Kidney (tissue), 14 donors: ENCODE results near the gene HNRNPD. TPM values are rescaled to one million over a fixed set of nuclear protein-coding genes. Genes with fewer than 3 reads are reported as not detected.

Source experiments
- DNase-seq, 5 donors: peaks; one replicate each; pipeline ENCODE4 v3.0.0-alpha.2; 2013 to 2020
- FAIRE-seq: peaks from 2 replicates; lab custom pipeline; 2012; peaks lifted over from hg19 to GRCh38; lab: Jason Lieb, UNC
- H3K27ac ChIP-seq, 2 donors: one replicate each; pipeline ENCODE4 v1.7.0; 2013; ENCODE audit warnings: low read depth in 2 of 2, low read length in 2 of 2, inconsistent platforms in 1 of 2
- H3K27me3 ChIP-seq: one replicate; pipeline ENCODE4 v1.7.1; 2013; ENCODE audit warnings: low read length, inconsistent platforms; ENCODE audit not compliant: control insufficient read depth, insufficient read depth
- H3K36me3 ChIP-seq, 3 donors: one replicate each; pipeline versions ENCODE4 v1.7.0 to v1.7.1; 2013; ENCODE audit warnings: low read length in 3 of 3, control low read depth in 1 of 3, inconsistent platforms in 1 of 3; ENCODE audit not compliant: insufficient read depth in 3 of 3, control insufficient read depth in 2 of 3
- H3K4me1 ChIP-seq, 3 donors: one replicate each; pipeline versions ENCODE4 v1.7.0 to v1.7.1; 2013; ENCODE audit warnings: low read length in 3 of 3, inconsistent platforms in 1 of 3, low read depth in 1 of 3; ENCODE audit not compliant: control insufficient read depth in 2 of 3, insufficient read depth in 2 of 3
- H3K4me3 ChIP-seq, 3 donors: one replicate each; pipeline versions ENCODE4 v1.7.0 to v1.8.1; 2013; ENCODE audit warnings: low read length in 3 of 3, control low read depth in 1 of 3, inconsistent platforms in 1 of 3
- H3K9ac ChIP-seq, 3 donors: one replicate each; pipeline versions ENCODE4 v1.7.0 to v1.7.1; 2013; ENCODE audit warnings: low read length in 3 of 3, control low read depth in 1 of 3, inconsistent platforms in 1 of 3
- H3K9me3 ChIP-seq, 3 donors: one replicate each; pipeline versions ENCODE4 v1.7.0 to v1.7.1; 2013; ENCODE audit warnings: low read length in 3 of 3, control low read depth in 1 of 3, inconsistent platforms in 1 of 3; ENCODE audit not compliant: control insufficient read depth in 2 of 3, insufficient read depth in 1 of 3
- intact Hi-C: fragments of 100-400 bp; cut with DNase I; formaldehyde crosslinking; loops from one replicate; pipeline ENCODE4 v1.11.1; 2022
- polyA plus RNA-seq: library from polyadenylated mRNA; stranded (reverse); fragments of 350-450 nt; fragmentation: Illumina TruSeq; extraction: RNeasy Lipid Tissue Mini Kit (QIAGEN cat#74804); gene quantifications from one replicate; pipeline ENCODE4 v1.2.3, GENCODE V29; 2014; ENCODE audit warnings: low read depth, low replicate concordance; ENCODE audit not compliant: insufficient read depth
- total RNA-seq: library from RNA; stranded (reverse); fragmentation: NEBNext Ultra II Directional; extraction: Animal tissue kit (Norgen Biotek cat#: 25700); gene quantifications from one replicate; pipeline ENCODE4 v1.2.1, GENCODE V29; 2021
- TF ChIP-seq, protein P1 (sequence below): IDR thresholded peaks from 3 replicates; pipeline ENCODE4 v1.5.1; 2012; ENCODE audit warnings: mild to moderate bottlenecking, moderate library complexity, borderline replicate concordance; ENCODE audit not compliant: insufficient read depth; ENCODE audit errors: extremely low read depth
- donor health status: control.
- donor health status: control.
- donor health status: control.
- donor health status: control.
- donor health status: control.
- donor health status: DM: yes; HTN: yes; CAD: no.
- donor health status: Normal renal cell carcinoma (clear cell type).

Gene HNRNPD
- total and polyA plus RNA-seq, 2 donors from 2014 or later = 120 to 177 TPM

GRCh38 chr4:82382751-82383150 lies 9.0 kb upstream of the HNRNPD start:
- Histone ChIP-seq H3K36me3 (no peaks in the 10 kb centered on the region), H3K27me3 (no peaks in the 10 kb centered on the region), H3K4me3 (no peak overlapping the region), H3K9me3 (no peaks in the 10 kb centered on the region), H3K27ac (no peak overlapping the region), H3K9ac (no peak overlapping the region), H3K4me1 (no peaks in the 10 kb centered on the region)
- intact Hi-C loops = no loop called here
- DNase-seq = no peak
- TF ChIP-seq, protein P1, sequence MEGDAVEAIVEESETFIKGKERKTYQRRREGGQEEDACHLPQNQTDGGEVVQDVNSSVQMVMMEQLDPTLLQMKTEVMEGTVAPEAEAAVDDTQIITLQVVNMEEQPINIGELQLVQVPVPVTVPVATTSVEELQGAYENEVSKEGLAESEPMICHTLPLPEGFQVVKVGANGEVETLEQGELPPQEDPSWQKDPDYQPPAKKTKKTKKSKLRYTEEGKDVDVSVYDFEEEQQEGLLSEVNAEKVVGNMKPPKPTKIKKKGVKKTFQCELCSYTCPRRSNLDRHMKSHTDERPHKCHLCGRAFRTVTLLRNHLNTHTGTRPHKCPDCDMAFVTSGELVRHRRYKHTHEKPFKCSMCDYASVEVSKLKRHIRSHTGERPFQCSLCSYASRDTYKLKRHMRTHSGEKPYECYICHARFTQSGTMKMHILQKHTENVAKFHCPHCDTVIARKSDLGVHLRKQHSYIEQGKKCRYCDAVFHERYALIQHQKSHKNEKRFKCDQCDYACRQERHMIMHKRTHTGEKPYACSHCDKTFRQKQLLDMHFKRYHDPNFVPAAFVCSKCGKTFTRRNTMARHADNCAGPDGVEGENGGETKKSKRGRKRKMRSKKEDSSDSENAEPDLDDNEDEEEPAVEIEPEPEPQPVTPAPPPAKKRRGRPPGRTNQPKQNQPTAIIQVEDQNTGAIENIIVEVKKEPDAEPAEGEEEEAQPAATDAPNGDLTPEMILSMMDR = no peak
- no peak for FAIRE-seq

- Histone ChIP-seq H3K4me1 (no peaks in the 10 kb centered on the region), H3K27me3 (no peaks in the 10 kb centered on the region), H3K36me3 (no peaks in the 10 kb centered on the region), H3K9me3 (no peaks in the 10 kb centered on the region), H3K4me3 (no peak overlapping the region), H3K9ac (no peak overlapping the region), H3K27ac (no peak overlapping the region)
- FAIRE-seq = no peak
- no peak for DNase-seq
- intact Hi-C loops = no loop called here
- TF ChIP-seq, protein P1 = no peak
Observed at GRCh38 chr4:82381661-82382296, 8.0 kb upstream of the HNRNPD start.

DNA sequence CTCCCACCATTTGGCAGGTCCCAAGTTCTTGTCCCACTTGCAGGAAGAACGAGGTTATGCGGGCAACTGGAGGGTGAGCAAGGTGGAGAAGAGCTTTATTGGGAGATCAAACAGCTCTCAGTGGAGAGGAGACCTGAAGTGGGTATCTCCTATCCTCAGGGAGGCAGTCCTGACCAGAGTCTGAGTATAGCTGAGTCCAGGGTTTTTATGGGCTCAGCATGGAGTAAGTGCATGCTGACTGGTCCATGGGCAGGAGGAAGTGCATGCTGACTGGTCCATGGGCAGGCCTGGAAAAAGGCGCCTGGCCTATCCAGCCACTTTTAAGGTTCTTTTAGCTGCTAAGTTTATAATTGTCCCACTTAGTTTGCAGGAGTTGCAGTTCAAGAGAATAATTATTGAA lies 7.4 kb upstream of the HNRNPD start:
- H3K27ac ChIP-seq = no peak overlapping the region
- no peaks in the 10 kb centered on the region for H3K9me3 ChIP-seq
- no peak overlapping the region for H3K9ac ChIP-seq
- TF ChIP-seq, protein P1 = no peak
- no peaks in the 10 kb centered on the region for H3K36me3 ChIP-seq
- no peaks in the 10 kb centered on the region for H3K27me3 ChIP-seq
- no peak overlapping the region for H3K4me3 ChIP-seq
- FAIRE-seq = no peak
- intact Hi-C loops = no loop called here
- H3K4me1 ChIP-seq = no peaks in the 10 kb centered on the region
- DNase-seq = no peak

GRCh38 chr4:82380831-82381230 lies 7.0 kb upstream of the HNRNPD start:
- Histone ChIP-seq H3K27me3 (no peaks in the 10 kb centered on the region), H3K9ac (no peak overlapping the region), H3K4me1 (peaks cover 0 to 2% (median 0%) of the 10 kb centered on the region in 3 donors), H3K36me3 (no peaks in the 10 kb centered on the region), H3K27ac (no peak overlapping the region), H3K9me3 (no peaks in the 10 kb centered on the region), H3K4me3 (no peak overlapping the region)
- TF ChIP-seq, protein P1 = no peak
- no peak for DNase-seq
- intact Hi-C loops = no loop called here
- no peak for FAIRE-seq
